Stimulated activated CD4-positive, alpha-beta T cell treated with anti-CD3 and anti-CD28 coated beads, Interleukin-15, amount 100 ng/mL, for 24 hours (primary cell): ENCODE measurements around the gene CPNE1.
A peak's percentile ranks its signal among the peaks of the same experiment; 100 is the strongest.

ENCODE experiments used
- DNase-seq: peaks from one replicate; pipeline ENCODE4 v3.0.0-alpha.2; 2020

The CPNE1 gene

DNA sequence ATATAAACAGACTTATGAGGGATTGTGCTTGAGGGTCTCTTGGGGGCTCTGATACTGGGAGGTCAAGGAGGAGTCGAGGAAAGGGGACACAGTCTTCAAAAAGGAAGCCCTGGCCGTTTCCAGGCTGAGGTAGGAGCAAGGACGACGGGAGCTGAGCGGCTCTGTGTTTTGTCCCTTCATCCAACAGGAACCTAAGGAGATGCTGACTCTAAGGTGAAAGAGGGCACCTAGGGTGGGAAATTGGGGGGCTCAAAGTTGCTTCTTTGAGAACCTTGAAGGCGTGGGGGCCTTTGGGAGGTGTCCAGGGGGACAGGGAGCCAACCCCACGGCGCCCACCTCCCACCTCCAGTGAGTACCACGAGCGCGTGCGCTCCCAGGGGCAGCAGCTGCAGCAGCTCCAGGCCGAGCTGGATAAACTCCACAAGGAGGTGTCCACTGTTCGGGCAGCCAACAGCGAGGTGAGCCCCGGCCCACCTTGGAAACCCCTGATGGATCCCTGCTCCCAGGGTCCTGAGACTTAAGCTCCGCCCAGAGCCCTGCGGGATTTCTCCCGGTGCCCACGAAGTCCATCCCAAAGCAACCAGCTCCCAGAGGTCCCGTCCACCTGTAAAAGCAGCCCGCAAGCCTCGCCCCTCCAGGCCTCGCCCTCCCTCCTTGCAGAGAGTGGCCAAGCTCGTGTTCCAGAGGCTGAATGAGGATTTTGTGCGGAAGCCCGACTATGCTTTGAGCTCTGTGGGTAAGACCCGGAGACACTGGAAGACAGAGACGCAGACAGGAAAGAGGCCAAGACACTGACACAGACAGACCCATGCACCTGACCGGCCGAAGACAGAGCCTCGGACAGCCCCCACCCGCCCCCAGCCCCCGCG, 46.2 kb downstream of the CPNE1 start:
- peak; percentile 29 for DNase-seq

DNA sequence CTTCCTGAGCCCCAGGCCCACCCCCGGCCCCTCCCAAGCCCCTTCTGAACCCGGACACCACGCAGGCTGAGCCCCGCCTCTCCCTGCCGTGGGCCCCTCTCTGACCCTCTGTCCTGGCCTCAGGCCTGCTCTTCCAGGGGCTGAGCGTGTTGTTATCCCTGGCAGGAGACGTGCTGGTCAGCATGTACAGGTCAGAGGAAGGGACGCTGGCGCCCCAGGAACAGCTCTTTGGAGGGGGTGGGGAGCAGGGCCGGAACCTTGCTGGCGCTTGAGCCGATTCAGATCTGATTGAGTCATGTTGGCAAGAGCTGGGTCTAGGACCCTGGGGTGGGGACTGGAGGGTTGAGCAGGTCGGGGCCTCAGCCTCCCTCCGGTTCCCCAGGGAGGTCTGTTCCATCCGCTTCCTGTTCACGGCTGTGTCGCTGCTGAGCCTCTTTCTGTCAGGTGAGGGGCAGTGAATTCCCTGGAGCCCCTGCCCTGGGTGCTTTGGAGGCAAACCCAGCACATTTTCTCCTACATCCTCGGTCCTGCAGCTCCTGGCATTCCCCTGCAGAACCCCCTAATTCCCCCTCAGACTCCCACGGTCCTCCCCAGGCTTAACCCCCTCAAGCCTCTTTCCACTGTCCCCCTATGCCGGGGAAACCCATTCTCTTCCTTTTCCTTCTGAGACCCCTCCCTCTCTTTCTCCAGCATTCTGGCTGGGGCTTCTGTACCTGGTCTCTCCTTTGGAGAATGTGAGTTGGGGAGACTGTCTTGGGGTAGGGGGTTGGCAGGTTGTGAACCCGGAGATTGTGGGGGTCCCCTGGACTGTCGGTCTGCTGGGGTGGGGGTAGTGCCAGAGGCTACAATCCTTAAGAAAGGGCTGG, 47.1 kb downstream of the CPNE1 start:
- peak; percentile 66 for DNase-seq

DNA sequence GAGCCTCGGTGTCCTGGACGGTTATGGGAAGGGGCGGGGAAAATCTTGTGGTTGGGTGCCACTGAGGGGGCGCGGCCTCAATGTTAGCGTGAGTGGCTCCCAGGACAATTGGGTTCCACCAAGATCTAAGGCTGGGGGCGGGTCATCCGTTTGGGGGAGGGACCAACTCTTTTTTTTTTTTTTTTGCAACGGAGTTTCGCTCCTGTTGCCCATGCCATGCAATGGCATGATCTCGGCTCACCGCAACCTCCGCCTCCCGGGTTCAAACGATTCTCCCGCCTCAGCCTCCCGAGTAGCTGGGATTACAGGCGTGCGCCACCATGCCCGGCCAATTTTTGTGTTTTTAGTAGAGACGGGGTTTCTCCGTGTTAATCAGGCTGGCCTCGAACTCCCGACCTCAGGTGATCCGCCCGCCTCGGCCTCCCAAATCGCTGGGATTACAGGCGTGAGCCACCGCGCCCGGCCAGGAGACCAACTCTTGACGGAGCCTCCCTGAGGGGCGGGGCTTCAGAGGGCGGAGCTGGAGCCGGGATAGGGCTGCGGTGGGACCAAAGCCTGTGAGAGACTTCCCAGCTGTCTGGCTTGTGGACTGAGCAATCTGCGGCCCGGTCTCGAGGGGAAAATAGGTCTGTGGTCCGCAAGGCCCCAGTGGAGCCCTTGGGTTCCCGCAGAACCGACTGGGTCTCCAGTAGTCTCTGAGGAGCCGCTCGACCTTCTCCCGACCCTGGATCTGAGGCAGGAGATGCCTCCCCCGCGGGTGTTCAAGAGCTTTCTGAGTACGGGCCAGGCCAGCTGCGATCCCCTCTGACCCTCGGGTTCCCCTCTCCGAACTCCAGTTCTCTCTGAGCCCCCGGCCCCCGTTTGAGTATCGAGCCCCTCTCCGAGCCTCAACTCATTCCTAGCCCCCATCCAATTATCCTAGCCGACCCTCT, 48.0 kb downstream of the CPNE1 start:
- peak; percentile 78 for DNase-seq

DNA sequence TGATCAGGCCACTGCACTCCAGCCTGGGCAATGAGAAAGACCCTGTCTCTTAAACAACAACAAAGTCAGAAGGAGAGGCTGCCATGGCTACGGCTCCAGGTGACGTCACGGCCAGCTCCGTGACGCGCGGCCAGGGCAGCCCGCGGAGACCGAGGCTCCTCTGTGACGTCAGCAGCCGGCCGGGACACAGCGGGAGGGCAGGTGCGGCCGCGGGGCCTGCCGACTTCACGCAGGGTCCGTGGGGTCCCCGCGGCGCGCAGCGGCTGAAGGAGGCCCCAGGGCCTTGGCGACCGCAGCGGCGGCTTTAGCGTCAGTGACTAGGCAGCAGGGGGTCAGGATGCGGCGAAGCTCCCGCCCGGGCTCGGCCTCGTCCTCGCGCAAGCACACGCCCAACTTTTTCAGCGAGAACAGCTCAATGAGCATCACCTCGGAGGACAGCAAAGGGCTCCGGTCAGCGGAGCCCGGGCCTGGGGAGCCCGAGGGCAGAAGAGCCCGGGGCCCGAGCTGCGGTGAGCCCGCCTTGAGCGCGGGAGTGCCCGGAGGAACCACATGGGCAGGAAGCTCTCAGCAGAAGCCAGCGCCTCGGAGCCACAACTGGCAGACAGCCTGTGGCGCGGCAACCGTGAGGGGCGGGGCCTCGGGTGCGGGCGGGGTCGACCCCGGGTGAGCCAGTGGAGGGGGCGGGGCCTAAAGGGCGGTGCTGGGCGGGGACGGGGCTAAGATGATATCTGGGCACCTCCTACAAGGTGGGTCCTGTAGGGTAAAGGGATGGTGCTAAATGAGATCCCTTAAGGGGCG, 48.8 kb downstream of the CPNE1 start, which contains the start of gene SPAG4:
SPAG4 (plus strand) TSS at position 163 of the 798 bp plus-strand sequence; CDS start at position 338, 175 bp downstream.
- DNase-seq: peak; percentile 100

DNA sequence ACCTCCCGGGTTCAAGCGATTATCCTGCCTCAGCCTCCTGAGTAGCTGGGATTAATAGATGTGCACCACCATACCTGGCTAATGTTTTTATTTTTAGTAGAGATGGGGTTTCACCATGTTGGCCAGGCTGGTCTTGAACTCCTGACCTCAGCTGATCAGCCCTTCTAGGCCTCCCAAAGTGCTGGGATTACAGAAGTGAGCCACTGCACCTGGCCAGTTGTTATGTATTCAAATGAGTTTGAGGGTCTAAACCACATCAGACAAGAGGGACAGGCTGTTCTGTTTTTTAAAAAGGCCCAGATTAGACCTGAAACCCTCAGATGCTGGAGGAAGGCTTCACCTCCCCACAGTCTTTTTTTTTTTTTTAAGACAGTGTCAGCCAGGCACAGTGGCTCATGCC, 53.2 kb downstream of the CPNE1 start:
- no peak for DNase-seq

DNA sequence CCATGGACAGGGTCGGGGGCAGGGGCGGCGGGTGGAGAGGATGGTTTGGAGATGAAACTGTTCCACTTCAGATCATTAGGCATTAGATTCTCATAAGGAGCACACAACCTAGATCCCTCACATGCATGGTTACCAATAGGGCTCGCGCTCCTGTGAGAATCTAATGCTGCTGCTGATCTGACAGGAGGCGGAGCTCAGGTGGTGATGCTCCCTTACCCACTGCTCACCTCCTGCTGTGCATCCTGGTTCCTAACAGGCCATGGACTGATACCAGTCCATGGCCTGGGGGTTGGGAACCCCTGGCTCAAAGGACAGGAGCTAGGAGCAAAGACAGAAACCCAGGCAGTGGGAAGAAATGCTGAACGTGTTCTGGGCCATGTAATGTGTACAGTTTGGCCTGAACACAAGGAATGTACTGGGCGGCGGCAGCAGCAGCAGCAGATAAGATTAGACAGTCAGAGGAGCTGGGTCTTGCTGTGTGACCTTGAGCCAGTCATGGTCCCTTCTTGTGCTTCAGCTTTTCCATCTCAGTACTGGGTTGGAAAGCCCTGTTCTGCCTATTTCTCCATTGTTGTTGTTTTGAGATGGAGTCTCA, 53.8 kb downstream of the CPNE1 start:
- DNase-seq: no peak

DNA sequence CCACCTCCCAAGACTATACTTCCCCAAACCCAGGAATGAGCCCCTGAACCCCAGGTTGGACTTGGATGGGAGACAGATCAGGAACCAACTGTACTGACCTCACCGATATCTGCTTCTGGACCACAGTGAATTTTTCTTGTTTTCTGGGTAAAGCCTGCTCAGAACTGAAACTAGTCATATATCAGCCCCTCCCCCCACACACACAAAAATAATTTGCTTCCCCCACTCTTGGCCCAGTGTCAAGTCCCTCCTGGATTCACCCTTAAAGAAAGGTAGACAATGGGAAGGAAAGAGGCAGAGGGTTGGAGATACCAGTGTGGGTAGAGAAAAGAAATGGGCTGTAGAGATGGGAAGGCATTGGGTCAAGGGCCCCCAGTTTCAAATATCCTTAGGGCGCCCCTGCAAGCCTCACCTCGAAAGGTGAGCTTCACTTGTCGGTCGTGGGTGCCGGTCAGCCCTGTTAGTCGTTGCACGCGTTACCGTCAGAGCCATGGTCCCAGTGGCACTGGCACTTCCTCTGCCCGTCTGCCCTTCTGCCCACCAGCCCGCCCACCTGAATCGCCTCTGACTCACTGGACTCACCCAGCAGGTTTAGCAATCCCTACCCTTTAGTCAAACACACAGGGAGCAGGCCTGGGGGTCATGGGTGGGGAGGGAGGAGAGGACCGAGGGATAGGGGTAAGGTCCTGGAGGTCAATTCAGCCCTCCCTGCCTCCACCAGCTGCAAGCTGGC, 57.5 kb downstream of the CPNE1 start:
- DNase-seq: no peak

DNA sequence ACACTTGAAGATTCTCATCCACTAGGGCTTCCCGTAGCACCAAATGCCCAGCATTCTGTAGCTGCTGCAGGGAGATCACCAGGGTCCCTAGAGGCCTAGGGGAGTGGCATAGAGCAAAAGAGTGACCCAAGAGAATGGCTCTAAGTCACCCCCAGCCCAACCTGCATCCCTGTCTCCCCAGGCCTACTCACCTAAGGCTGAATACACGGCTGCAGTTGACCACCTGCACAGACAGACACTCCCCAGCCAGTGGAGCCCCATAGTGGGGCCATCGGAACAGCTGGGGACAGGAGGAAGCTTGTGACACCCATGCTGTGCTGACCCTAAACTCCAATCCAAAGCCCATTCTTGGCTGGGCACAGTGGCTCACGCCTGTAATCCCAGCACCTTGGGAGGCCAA, 58.6 kb downstream of the CPNE1 start:
- DNase-seq: no peak

DNA sequence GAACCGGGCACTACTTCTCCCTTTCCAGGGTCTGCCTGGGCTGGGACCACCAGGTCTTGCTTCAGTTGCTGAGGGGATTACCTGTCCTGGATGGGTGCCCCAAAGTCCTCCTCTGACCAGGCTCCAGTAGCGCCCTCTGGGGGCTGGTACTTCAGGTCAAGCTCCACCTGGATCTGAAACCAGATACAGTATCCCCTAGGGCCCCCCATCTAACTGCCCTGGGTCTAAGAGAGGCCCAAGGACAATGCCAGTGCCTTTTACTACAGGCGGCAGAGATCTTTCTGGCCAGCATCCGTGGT, 60.3 kb downstream of the CPNE1 start:
- no peak for DNase-seq

DNA sequence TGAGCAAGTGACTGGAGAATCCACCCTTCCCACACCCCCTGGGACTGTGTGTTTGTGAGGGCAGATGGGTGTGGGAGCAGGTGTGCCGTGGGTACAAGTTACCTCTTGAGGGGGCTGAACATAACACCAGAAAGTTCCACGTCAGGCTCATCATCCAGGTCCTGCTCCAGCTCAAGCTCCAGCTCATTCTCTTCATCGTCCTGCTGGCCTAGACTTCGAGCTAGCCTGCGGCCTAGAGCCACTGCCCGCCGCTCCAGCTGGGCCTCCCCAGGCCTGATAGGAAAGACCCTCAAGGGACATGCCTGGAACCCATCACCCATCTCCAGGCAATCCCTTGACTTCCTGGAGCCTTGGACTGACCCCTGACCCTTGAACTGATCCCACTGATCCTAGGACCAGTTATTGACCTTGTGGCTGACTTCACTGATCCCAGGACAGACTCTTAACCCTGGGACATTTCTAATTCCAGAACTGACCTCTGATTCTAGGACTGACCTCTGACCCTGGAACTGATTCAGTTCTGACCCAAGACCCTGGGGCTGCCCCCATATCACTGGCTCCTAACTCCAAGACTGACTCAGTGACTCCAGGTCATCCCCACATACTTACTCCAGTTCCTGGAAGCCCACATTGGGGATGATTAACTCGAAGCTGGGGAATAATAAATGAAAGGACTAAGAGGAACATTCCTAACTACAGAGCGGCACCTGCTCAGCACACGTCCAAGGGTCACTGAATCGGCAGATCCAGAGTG, 60.8 kb downstream of the CPNE1 start:
- no peak for DNase-seq

DNA sequence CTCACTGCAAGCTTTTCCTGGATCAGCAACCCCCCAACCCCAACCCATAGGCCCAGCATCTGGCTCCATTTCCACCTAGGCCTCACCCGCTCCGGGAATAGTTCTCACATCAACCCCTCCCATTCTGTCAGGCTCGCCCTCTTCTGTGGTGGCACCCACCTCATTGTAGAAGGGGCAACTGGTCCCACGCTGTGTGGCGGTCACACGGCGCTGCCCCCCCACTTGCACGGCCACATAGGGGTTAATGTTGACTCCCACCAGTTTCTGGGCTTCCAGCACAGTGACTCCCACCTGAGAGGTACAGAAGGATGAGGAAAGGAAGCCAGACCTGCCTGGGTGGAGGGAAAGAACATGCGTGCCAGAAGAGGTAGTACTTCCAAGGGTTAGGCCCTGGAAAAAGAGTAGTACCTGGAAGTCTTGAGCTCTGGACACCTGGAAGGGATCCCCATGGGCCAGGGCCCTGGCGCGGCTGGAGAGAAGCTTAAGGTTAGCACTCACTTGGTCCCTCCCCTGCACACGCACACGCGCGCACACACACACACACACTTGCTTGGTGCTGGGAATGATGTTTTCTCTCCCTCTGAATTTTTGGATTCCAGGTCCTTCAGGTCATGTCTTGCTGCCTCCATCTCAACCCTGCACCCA, 61.7 kb downstream of the CPNE1 start:
- no peak for DNase-seq

DNA sequence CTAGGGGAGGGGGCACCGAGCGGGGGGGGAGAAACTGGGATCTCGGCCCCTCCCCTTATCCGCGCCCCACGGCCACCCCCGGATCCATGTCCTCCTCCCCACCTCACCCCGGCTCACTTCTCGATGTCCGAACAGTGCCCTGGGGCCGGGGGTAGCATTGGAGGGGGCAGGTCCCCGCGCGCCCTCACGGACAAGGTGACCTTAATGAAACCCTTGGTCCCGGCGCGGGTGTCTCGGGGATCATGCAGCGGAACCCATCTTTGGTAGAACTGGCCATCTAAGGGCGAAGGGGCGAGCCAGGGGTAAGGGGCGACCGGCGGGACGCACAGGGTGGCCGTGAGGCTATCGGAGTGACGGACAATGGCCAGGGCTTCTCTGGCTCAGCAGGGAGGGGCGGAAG, 62.7 kb downstream of the CPNE1 start:
- DNase-seq: no peak

DNA sequence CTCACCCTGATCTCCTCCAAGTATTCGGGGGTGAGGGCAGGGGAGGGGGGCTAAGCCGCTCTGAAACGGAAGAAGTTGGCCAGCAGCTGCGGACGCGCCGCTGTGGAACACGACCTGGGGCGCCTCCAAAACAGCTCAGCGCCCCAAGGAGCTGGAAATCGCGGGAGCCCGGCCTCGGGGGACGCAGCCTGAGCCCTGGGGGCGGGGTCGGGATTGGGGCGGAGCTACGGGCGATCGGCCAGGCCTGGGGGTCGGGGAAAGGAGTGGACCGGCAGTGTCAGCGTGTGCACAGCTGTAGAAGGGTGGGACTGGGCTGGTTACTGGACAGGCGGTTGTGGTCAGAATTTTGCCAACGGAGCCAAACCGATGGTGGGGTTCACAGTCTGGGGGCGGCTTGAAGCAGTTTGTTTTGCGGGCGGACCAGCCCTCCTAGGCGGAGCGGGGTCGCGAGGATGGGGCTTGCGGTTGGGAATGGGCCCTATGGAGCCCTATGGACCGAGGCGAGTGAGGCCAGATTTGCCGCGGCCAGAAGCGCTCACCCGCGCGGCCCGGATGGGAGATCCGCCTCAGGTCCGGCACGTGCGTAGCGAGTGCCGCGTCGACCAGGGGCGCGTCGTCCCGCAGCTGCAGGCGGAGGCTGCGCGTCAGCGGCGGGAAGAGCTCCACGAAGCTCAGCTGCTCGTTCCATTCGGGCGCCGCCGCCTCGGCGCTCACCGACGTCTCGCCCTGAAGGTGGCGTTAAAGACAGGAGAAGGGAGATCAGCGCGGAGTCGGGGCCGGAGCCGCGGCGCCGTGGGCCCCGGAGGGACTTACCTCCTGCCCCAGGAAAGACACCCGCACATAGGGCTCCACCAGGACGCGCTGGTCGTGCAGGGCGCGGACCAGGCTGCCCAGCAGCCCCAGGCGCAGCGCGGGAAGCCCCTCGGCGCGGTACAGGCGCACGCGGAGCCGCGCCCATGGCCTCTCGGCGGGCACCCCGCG, 63.4 kb downstream of the CPNE1 start:
- peak; percentile 86 for DNase-seq

DNA sequence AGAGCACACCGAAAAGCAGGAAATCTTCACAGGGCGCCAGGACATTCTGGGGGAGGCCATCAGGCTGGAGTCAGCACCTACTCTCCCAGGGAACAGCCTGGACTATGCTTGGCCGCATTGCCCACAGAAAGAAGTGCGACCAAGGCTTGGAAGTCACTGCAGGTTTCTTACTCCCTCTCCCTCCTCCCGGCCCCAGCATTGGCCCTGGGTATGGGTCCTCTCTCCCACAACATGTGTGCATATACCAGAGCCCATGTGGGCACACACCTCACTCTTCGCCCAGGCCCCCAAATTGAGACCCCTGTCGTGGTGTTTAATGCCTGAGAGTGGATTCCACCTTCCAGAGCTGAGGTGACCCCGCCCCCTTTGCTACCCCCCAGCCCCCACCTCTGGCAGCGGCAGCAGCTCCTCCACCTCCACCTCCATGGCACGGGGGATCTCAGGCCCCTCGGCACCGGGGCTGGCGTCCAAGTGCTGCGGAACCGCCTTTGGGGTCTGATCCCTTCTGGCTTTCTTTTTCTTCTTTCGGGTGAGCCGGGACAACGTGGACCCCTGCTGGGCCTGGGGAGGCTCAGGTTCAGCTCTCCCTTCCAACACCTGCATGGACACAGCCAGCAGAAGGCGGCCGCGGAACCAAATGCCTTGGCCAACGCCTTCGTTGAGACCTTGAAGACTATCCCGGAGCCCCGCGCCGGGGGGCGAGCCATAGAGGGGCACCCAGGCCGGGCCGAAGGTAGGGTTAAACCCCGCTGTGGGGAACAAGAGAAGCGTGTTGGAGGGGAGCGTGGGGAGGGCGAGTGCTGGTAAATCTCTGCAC, 64.3 kb downstream of the CPNE1 start:
- no peak for DNase-seq

DNA sequence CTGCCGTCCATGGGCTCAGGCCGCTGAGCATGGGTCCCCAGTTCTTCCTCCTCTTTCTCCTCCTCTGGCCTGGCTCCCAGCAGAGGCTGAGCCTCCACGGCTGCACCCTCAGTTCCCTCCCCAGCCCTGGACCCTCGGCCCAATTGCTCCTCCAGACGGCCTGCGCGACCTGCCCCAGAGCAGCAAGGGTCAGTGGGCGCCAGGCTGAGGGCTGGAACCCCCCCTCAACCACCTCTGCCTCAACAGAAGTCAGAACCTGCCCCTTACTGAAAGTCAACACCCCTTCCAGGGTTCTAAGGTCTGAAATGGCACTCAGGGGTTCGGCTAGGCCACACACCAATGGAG, 65.0 kb downstream of the CPNE1 start:
- DNase-seq: no peak

DNA sequence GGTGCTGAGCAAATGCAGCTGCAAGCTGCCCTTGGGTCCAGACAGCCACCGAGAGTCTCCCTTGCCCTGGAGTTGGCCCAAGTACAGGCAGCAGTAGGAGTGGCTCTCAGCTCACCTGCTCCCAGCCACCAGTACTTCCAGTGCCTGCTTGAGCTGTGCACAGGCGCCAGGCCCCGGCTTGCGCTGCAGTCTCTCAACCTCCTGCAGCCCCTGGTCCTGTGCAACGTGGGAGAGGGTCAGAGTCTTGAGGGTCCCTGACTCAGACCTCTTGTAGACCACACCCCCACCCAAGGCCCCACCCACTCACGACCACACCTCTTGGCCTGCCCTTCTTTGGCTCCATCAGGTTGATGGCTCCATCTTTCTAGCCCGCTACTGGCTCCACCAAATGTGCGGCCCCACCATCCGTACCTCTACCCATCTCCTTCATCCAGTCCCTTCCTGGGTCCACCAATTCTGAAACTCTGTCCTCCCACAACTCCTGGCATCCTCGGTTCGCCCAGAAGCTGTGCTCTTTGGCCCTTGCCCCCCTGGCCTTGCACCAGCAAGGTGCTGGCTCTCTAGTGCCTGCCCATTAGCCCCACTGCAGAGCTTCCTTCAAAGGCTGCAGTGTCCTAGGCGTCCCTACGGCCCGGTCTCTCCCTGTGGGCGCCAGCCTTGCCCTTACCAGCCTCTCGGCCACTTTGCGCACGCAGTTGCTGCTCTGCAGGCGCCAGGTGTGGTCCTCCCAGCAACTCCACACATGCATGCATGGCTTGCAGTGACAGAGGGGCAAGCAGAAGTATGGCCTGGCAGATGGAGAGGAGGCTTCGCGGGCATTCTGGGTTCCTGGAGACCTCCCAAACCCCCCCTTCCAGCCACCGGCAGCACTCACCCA, 65.6 kb downstream of the CPNE1 start:
- DNase-seq: no peak

DNA sequence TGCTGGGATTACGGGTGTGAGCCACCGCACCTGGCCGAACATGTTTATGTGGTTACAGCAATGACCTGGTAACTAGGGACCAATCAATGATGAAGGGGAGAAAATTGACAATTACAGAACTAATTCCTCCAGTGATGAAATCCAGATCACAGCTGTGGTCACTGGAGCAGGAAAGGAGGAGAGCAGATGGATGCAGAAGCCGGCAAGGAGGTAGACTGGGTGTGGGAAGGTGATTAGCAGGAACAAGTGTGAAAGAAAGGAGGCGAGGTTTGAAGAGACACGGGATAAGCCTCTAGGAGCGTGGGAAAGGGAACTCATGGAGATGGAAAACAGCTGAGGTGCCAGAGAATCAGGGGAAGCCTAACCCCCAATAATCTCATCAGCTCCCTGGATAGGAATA, 66.2 kb downstream of the CPNE1 start:
- DNase-seq: no peak
